Stimulated activated CD8-positive, alpha-beta memory T cell treated with anti-CD3 and anti-CD28 coated beads, Interleukin-4, amount 100 ng/mL, for 24 hours (primary cell): ENCODE data around the gene MIPOL1.
"Not testable (repeated sequence)": the region's sequence is repeated elsewhere in the genome, so short reads cannot be mapped to it uniquely, and the experiment has no call there.

Experiments used
- DNase-seq: peaks from one replicate; pipeline ENCODE4 v3.0.0-alpha.2; 2020; ENCODE audit warnings: low read depth

The MIPOL1 gene

DNA sequence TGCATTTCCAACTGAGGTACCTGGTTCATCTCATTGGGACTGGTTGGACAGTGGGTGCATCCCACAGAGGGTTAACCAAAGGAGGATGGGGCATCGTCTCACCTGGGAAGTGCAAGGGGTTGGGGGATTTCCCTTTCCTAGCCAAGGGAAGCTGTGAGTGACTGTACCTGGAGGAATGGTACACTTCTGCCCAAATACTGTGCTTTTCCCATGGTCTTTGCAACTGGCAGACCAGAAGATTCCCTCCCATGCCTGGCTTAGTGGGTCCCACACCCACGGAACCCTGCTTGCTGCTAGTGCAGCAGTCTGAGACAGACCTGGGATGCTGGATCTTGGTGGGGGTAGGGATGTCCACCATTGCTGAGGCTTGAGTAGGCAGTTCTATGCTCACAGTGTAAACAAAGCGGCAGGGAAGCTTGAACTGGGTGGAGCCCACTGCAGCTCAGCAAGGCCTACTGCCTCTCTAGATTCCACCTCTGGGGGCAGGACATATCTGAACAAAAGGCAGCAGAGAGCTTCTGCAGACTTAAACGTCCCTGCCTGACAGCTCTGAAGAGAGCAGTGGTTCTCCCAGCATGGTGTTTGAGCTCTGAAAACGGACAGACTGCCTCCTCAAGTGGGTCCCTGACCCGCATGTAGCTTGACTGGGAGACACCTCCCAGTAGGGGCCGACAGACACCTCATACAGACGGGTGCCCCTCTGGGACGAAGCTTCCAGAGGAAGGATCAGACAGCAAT is 9.7 kb upstream of the MIPOL1 start:
- not testable (repeated sequence) for DNase-seq

DNA sequence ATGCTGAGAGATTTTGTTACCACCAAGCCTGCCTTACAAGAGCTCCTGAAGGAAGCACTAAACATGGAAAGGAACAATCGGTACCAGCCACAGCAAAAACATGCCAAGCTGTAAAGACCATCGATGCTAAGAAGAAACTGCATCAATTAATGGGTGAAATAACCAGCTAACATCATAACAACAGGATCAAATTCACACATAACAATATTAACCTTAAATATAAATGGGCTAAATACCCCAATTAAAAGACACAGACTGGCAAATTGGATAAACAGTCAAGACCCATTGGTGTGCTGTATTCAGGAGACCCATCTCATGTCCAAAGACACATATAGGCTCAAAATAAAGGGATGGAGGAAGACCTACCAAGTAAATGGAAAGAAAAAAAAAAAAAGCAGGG is 8.0 kb upstream of the MIPOL1 start:
- DNase-seq = not testable (repeated sequence)

DNA sequence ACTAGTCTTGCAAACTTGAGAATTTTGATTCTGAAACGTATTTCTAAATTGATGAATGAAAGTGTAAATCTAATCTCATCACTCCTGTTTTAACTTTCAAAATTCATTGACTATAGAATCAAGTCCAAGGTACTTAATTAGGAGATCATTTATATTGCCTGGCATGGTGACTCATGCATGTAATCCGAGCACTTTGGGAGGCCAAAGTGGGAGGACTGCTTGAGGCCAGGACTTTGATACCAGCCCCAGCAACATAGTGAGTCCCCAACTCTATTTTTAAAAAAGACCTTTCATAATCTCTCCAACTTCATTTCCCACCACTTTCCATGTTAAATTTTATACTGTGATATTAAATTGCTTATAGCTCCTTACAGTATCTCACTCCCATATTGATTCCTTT is 3.0 kb upstream of the MIPOL1 start:
- DNase-seq = no peak

DNA sequence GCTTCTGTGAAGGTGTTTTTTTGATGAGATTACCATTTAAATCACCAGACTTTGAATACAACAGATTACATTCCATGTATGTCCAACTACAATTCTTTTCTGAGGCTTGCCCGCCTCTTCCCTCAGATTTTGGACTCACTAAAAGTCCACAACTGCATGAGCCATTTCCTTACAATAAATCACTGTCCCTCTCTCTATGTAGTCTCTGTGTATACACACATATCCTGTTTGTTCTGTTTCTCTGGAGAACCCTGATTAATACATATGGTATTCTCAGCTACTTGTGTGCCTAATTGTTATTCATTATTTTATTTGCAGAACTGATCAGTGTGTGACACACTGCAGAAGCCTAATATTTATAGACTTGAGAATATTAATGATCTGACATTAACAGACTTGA is 2.4 kb upstream of the MIPOL1 start:
- no peak for DNase-seq

DNA sequence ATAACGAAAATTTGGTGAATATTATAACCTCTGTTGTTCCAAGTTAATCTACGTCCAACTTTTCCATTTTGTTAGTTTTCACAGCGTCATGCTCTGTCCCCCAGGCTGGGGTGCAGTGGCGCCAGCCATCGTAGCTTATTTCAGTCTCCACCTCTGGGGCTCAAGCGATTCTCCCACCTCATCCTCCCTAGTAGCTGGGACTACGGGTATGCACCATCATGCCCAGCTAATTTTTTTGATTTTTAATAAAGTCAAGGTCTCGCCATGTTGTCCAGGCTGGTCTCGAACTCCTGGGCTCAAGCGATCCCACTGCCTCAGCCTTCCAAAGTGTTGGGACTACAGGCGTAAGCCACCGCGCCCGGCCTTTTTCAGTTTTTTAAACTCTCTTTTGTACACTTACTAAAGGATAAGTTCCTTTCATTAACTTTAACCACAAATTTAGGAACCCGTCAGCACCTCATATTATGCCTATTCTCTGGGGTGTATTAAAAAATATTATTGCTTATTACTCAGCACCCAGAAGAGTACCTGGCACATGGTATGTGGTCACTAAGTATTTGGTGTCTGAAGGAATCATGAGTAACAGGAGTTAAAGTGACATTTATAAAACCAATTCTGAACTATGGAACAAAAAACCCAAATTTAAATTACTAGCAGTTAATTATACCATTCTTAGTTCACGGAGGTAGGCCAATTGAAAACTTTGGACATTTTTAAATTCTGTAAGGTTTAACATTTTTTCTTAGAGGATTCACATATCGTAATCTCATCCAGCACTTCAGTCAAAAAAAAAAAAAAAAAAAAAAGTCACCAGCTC is 925 bp upstream of the MIPOL1 start:
- DNase-seq = no peak

DNA sequence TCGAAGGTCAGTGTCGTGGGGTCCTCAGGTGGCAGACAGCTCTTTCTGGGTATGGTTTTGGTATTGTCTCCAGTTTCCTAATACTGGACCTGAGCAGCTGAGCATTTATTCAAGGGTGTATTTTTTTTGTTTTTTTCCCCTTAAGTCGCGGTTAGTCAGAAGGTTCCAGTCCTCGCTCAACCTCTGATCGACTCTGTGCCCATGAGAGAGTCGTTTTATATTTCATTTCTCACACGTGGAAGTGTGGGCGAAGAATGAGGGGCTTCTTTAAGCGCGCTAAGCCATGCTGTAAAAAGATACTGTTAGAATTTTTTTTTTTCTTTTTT is 499 bp downstream of the MIPOL1 start:
- no peak for DNase-seq

DNA sequence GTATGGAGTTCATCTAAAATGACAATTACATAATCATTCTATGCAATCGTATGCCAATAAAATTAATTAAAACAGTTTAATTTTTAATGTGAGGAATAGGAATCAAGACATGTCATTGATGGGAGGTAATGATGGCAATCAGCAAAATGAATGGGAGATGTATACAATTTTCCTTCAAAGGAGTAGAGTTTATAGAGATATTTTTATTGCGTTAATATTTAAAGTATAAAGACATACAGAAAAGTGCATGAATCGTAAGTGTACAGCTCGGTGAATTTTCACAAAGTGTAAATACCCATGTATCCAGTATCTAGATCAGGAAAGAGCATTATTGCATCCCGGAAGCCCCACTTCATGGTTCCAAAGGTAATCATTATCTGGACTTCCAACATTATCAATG is 1.2 kb downstream of the MIPOL1 start:
- no peak for DNase-seq

DNA sequence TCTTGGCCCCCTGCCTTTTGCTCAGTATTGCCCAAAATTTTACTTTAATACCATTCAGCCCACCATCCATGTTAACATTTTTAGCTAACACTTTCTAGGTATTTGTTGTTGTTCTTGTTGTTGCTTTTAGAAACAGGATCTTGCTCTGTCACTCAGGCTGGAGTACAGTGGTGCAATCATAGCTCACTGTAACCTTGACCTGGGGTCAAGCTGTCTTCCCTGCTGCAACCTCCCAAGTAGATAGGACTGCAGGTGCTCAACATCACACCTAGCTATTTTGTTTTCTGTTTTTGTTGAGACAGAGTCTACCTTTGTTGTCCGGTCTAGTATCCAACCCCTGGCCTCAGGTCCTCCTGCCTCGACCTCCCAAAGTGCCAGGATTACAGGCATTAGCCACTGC is 4.0 kb downstream of the MIPOL1 start:
- no peak for DNase-seq

DNA sequence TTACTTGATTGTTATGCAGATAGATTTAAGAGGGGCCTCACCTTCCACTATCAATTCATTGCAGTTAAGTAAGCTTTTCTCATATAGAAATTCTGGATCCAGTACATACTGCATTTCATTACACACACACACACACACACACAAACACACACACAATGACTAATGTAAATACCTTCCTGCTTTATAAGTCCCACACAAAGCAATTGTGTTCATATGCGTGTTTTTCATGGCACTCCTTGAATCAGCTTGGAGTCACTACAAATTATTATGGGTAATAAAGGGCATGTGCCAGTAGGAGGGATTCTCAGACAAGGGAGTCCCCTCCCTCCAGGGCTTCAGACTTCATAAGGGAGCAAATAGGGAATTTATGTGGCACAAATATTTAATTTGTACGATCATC is 4.5 kb downstream of the MIPOL1 start:
- no peak for DNase-seq

DNA sequence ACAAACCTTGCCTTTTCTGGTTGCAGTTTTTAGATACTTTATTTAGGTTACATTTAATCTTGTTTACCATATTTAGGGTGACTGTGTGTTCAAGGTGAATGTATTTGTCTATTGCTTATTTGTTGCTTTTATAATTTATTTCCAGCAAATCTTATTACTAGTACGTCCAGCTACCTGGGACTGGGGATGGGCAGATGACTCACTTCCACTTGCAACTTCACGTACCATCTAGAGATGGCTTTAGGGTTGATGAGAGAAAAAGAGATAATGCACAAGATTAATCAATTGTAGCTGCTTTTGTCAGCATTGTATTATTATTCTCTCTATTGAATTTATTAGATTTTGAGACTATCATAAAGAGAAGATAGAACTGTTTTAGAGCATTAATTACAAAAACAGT is 5.1 kb downstream of the MIPOL1 start:
- DNase-seq = no peak

DNA sequence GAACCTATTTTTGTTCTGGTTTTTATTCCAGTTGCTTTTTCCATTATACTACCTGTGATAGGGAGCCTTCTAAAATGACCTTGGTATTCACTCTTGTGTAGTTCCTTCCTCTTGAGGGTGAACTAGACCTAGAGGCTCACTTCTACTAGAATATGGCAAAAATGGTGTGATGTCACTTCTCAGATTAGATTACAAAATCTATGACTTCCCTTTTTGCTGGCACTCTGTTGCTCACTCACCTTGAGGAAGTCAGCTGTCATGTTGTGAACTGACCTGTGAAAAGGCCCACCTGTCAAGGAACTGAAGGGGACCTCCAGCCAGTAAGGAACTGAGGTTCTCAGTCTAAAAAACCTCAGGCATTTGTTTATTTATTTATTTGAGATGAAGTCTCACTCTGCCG is 5.7 kb downstream of the MIPOL1 start:
- no peak for DNase-seq

DNA sequence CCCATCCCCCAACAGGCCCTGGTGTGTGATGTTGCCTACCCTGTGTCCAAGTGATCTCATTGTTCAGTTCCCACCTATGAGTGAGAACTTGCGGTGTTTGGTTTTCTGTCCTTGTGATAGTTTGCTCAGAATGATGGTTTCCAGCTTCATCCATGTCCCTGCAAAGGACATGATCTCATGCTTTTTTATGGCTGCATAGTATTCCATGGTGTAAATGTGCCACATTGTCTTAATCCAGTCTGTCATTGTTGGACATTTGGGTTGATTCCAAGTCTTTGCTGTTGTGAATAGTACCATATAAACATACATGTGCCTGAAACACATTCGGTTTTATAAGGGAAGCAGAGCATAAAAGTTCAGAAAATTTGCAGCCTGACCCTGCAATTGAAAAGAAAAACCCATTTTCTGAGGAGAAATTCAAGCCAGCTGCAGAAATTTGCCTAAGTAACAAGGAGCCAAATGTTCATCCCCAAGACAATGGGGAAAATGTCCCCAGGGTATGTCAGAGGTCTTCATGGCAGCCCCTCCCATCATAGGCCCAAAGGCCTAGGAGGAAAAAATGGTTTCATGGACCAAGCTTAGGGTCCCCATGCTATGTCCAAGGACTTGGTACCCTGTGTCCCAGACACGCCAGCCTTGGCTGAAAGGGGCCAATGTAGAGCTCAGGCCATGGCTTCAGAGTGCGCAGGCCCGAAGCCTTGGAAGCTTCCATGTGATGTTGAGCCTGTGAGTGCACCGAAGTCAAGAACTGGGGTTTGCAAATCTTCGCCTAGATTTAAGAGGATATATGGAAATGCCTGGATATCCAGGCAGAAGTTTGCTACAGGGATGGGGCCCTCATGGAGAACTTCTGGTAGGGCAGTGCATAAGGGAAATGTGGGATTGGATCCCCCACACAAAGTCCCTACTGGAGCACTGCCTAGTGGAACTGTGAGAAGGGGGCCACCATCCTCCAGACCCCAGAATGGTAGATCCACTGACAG is 8.2 kb downstream of the MIPOL1 start:
- DNase-seq = not testable (repeated sequence)

DNA sequence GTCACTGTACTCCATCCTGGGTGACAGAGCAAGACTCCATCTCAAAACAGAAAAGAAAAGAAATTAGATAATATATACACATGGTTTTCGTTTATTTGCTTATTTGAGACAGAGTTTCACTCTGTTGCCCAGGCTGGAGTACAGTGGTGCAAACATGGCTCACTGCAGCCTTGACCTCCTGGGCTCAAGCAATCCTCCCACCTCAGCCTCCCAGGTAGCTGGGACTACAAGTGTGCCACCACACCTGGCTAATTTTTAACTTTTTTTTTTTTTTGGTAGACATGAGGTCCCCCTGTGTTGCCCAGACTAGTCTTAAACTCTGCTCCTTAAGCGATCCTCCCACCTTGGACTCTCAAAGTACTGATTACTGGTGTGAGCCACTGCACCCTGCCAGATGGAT is 11.9 kb downstream of the MIPOL1 start:
- DNase-seq = not testable (repeated sequence)

DNA sequence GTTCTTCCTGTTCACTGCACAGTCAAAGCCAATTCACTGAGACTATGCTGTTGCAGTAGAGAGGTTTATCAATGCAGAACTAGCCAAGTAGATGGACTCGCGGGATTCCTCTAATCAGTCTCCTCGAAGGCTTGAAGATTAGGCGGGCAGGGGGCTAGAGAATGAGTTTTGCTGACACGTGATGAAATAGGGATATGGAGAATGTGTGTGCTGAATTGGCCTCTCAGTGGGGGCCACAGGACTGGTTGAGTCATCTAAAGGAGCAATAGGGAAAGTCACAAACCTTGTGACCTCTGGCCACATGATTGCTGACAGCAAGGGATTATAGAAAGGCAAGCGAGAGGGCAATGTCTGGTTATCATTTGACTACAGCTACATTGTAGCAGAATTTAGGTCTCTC is 12.7 kb downstream of the MIPOL1 start:
- no peak for DNase-seq

DNA sequence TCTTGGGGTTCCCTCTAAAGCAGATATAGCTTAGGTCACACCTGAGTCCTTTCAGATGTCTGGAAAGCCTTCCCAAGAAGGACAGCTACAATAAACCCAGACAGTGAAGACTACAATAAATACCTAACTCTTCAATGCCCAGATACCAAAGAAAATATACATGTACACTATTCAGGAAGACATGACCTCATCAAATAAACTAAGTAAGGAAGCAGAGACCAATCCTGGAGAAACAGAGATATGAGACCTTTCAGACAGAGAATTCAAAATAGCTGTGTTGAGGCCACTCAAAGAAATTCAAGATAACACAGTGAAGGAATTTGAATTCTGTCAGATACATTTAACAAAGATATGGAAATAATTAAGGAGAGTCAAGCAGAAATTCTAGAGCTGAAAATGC is 15.3 kb downstream of the MIPOL1 start:
- DNase-seq = no peak

DNA sequence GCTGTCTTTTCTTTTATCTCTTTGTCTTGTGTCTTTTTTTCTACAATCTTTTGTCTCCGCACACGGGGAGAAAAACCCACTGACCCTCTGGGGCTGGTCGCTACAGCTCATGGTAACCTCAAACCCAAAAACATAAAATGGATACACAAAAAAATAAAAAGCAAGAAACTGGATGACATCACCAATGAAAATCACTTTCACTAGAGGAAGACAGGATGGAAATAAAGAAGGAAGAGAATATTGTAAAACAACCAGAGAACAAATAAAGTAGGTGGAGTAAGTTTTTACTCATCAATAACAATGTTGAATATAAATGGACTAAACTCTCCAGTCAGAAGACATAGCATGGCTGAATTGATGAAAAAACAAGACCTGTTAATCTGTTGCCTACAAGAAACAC is 17.6 kb downstream of the MIPOL1 start:
- DNase-seq = no peak

DNA sequence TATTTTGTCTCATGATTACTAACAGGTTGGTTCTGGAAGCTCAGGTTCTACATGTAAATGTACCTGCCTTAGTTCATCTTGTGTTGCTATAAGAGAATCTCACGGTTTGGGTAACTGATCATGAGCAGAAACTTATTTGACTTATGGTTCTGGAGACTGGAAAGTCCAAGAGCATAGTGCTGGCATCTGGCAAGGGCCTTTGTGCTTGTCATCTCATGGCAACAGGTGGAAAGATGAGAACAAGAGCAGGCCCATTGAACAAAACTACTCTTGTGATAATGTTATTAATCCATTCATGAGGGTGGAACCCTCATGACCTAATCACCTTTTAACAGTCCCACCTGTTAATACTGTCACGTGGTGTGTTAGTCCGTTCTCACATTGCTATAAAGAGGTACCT is 23.3 kb downstream of the MIPOL1 start:
- no peak for DNase-seq

DNA sequence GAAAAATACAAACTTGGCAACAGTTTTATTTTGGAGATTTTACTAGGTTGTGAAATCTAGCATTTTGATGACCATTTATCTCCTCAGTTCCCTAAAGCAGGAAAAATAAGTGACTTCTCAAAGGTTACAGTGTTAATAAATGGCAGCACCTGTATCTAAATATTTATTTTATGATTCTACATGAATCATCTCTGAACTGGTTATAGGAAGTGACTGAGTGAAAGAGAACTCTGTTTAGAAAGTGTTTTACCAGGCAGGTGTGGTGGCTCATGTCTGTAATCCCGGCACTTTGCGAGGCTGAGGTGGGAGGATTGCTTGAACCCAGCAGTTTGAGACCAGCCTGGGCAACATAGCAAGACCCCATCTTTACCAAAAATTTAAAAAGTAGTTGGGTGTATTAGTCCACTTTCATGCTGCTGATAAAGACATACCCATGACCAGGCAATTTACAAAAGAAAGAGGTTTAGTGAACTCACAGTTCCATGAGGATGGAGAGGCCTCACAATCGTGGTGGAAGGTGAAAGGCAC is 26.3 kb downstream of the MIPOL1 start:
- DNase-seq = no peak

DNA sequence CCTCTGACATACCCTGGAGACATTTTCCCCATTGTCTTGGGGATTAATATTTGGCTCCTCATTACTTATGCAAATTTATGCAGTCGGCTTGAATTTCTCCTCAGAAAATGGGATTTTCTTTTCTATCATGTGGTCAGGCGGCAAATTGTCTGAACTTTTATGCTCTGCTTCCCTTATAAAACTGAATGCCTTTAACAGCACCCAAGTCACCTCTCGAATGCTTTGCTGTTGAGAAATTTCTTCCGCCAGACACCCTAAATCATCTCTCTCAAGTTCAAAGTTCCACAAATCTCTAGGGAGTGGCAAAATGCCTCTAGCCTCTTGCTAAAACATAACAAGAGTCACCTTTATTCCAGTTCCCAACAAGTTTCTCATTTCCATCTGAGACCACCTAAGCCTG is 27.9 kb downstream of the MIPOL1 start:
- DNase-seq = not testable (repeated sequence)

DNA sequence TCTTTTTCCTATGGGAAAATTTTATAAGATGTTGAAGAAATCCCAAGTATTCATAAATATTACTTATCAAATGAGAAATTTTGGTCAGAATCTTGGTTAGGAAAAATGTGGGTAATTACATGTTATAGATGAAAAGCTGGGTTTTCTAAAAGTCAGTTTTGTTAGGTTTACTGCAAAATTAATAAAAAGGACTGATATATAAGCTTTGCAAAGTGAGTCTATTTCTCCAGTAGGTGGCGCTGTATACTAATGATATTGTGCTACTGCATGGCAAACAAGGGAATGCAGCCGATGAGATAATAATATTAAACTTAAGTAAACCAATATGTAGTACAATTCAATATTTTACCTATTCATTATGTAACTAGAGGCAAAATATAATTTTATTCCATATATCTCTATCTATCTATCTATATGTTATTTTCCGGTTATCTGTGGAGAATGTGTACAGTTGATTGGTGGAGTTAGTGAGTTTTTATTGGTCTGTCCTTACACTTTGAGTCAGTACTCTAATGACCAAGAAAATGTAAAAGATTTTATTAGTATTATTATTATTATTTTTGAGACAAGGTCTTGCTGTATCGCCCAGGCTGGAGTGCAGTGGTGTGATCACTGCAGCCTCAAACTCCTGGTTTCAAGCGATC is 32.9 kb downstream of the MIPOL1 start:
- DNase-seq = no peak

DNA sequence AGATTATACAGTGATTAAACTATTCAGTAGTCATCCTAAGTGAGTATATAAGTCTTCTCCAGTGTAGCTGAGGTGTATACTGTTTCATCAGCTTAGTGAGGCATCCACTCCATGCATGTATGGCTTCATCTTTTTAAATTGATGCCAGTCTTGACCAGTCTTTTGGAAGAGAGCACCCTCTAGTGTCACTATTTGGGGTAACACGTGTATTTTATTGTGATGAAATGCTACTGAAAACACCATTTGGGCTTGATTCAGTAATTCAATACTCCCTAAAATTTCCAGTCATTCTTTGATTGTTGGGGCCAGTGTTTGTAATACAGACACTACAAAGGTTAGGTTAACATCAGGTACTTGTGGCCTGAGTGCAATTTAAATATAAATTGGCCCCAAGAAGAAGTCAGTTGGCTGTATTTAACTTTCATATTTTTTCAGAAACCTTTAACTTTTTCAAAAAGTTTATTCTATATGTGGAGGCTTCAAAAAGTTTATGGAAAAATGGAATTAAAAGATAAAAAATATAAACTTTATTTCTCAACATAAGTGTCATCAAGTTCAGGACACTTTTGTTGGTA is 35.3 kb downstream of the MIPOL1 start:
- no peak for DNase-seq
